Heart left ventricle (tissue), 16 donors: ENCODE measurements around the gene ENOX2. TPM values are rescaled to one million over a fixed set of nuclear protein-coding genes. Genes with fewer than 3 reads are reported as not detected.
"Not testable (repeated sequence)": the region's sequence is repeated elsewhere in the genome, so short reads cannot be mapped to it uniquely, and the experiment has no call there.

Source experiments
- ATAC-seq, 4 donors: fragments of 200-7000 bp; cut with Tn5 transposase; one replicate each; pipeline ENCODE4 v1.9.1; 2020 to 2022; ENCODE audit warnings: moderate library complexity in 4 of 4, mild to moderate bottlenecking in 3 of 4, moderate number of reproducible peaks in 1 of 4
- DNase-seq, 5 donors: peaks; one replicate each; pipeline ENCODE4 v3.0.0-alpha.2; 2020
- H3K27ac ChIP-seq, 12 donors: fragments of 200-600 bp; sonication (generic) in 4 of 12; one replicate each; pipeline versions ENCODE4 v1.5.0 to v1.8.0; 2016 to 2022; ENCODE audit warnings: mild to moderate bottlenecking in 2 of 12
- H3K27me3 ChIP-seq, 9 donors: fragments of 200-600 bp; sonication (generic) in 2 of 9; one replicate each; pipeline versions ENCODE4 v1.5.1 to v1.8.0; 2016 to 2022; ENCODE audit warnings: mild to moderate bottlenecking in 3 of 9
- H3K36me3 ChIP-seq, 9 donors: fragments of 200-600 bp; sonication (generic) in 2 of 9; one replicate each; pipeline versions ENCODE4 v1.5.0 to v1.8.0; 2018 to 2022; ENCODE audit warnings: mild to moderate bottlenecking in 2 of 9
- H3K4me1 ChIP-seq, 12 donors: fragments of 200-600 bp; sonication (generic) in 4 of 12; one replicate each; pipeline versions ENCODE4 v1.5.0 to v1.8.0; 2016 to 2022; ENCODE audit warnings: mild to moderate bottlenecking in 3 of 12
- H3K4me3 ChIP-seq, 12 donors: fragments of 200-600 bp; sonication (generic) in 4 of 12; one replicate each; pipeline versions ENCODE4 v1.5.0 to v1.8.0; 2017 to 2022; ENCODE audit warnings: mild to moderate bottlenecking in 9 of 12, moderate library complexity in 4 of 12
- H3K9me3 ChIP-seq, 12 donors: fragments of 200-600 bp; sonication (generic) in 4 of 12; one replicate each; pipeline versions ENCODE4 v1.5.0 to v1.8.0; 2016 to 2022; ENCODE audit warnings: mild to moderate bottlenecking in 1 of 12
- POLR2A ChIP-seq, 2 donors: fragments of 450-650 bp; IDR thresholded peaks; one replicate each; pipeline ENCODE4 v1.6.1; 2017; ENCODE audit warnings: antibody characterized with exemption in 2 of 2, mild to moderate bottlenecking in 2 of 2, moderate library complexity in 2 of 2
- WGBS, 4 donors: extraction: QIAGEN DNeasy Blood & Tissue Kit in 2 of 4; methylation state at CpG; one replicate each; pipeline versions ENCODE4 v1.1.5 to v1.1.7; 2013 to 2018; 5-methylcytosine and 5-hydroxymethylcytosine counted together
- intact Hi-C, 10 donors: fragments of 100-400 bp; cut with DNase I; formaldehyde crosslinking; loops; one replicate each; pipeline versions ENCODE4 v1.11.1 to v1.14.2; 2022
- polyA plus RNA-seq, 2 donors: library from polyadenylated mRNA; stranded (reverse); fragments of 200-250 nt; gene quantifications; one replicate each; pipeline ENCODE4 v1.2.3, GENCODE V29; 2013
- total RNA-seq, 9 donors: library from RNA; depleted of rRNA in 2 of 9; stranded (reverse); fragments of >200 nt in 2 of 9; fragmentation: NEBNext Ultra II Directional in 3 of 9; extraction: Animal tissue kit (Norgen Biotek cat#: 25700) in 3 of 9; gene quantifications; one replicate each; pipeline versions ENCODE4 v1.1.0 to v1.2.4, GENCODE V29; 2016 to 2023
- TF ChIP-seq, protein P1 (sequence below), 12 donors: fragments of 200-600 bp; sonication (generic) in 4 of 12; IDR thresholded peaks; one replicate each; pipeline versions ENCODE4 v1.5.0 to v1.8.0; 2018 to 2022; ENCODE audit warnings: antibody characterized with exemption in 12 of 12, mild to moderate bottlenecking in 5 of 12
- donor health status: ischemic (EF 13 %, LVEDD 7.1; RV severe dilation, severe dysfunction).
- donor health status: healthy with polysubstance abuse.
- donor health status: DM: no; HTN: yes; CAD: no.
- donor health status: DM: no; HTN: no; CAD: no.
- donor health status: ischemic (EF 25% LVEDD 6.9; RV normal size, moderate dysfunction).
- donor health status: ischemic (EF 25% LVEDD 5.7; RV mildly dilated, moderate dysfunction).
- donor health status: healthy.
- donor health status: DM: yes; HTN: yes; CAD: no.
- donor health status: ischemic (EF 35%, LVEDD 5.7; RV mildly dilated, moderate dysfunction).
- donor health status: nonischemic (EF 11% LVEDD 7.7; RV severe dilation, severe dysfunction).
- donor health status: DM: yes; HTN: yes; CAD: no.
- donor health status: PGD.
- donor health status: ischemic (EF 29% LVEDD 5.4; RV normal size, mild dysfunction).
- donor health status: nonischemic (EF 23%, LVEDD 6.1; RV moderate dilation, normal function).

Gene ENOX2
- total and polyA plus RNA-seq, 11 donors: 3.0 to 23.0 (median 17.4) TPM

DNA sequence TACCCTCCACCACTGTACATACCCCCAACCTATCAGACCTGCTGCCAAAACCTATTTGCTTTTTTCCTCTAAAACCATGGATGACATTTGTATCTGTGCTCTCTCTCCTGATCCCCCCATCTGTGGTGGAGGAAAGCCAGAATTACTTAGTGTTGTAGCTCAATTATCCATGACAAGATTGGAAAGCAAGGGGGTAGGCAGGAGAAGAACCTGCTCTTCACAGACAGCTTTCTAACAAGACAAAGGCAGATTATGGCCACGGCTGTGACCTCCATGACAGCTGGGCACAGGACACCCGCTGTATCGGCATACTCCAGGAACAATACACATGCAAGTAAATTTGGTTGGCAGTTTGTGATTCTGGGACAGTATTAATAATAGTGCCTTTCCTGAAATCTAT is 186.7 kb downstream of the ENOX2 start:
- no peaks in the 10 kb centered on the region for H3K36me3 ChIP-seq
- no peak for DNase-seq
- H3K27ac ChIP-seq: no peak overlapping the region
- peaks cover 0 to 10% (median 0%) of the 10 kb centered on the region in 12 donors for H3K4me1 ChIP-seq
- no peak for ATAC-seq
- no peak overlapping the region for H3K4me3 ChIP-seq
- 77 to 87% (median 81%) methylated on average over 3 of the region's 3 CpGs for WGBS, 4 donors
- TF ChIP-seq POLR2A (IDR thresholded peaks at IDR 0.05): no peak
- TF ChIP-seq, protein P1, sequence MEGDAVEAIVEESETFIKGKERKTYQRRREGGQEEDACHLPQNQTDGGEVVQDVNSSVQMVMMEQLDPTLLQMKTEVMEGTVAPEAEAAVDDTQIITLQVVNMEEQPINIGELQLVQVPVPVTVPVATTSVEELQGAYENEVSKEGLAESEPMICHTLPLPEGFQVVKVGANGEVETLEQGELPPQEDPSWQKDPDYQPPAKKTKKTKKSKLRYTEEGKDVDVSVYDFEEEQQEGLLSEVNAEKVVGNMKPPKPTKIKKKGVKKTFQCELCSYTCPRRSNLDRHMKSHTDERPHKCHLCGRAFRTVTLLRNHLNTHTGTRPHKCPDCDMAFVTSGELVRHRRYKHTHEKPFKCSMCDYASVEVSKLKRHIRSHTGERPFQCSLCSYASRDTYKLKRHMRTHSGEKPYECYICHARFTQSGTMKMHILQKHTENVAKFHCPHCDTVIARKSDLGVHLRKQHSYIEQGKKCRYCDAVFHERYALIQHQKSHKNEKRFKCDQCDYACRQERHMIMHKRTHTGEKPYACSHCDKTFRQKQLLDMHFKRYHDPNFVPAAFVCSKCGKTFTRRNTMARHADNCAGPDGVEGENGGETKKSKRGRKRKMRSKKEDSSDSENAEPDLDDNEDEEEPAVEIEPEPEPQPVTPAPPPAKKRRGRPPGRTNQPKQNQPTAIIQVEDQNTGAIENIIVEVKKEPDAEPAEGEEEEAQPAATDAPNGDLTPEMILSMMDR (IDR thresholded peaks at IDR 0.05): no peak
- no peaks in the 10 kb centered on the region for H3K9me3 ChIP-seq
- intact Hi-C loops: no loop called here
- H3K27me3 ChIP-seq: no peaks in the 10 kb centered on the region

DNA sequence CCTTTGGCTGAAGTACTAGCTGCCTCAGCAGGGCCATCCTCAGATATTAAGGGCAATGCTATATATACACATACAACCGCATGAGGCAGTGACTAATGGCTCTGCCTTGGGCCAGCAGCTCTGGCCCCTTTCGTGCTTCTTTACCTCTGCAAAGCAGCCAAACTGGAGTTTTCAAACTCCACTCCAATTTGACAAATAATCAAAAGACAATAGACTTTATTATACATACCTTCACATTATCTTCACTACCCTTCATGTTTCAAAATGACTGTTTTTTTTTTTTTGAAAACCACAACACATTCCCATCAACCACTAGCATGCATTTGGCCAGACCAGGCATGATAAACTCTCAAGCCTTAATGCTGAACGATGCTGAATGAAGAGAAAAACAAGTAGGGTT is 187.7 kb downstream of the ENOX2 start:
- intact Hi-C loops: no loop called here
- no peak overlapping the region for H3K4me3 ChIP-seq
- ATAC-seq (peak in 2 of 4 donors; percentile 53 to 76), DNase-seq (no peak)
- peaks cover 0 to 10% (median 0%) of the 10 kb centered on the region in 12 donors for H3K4me1 ChIP-seq
- no peak overlapping the region for H3K27ac ChIP-seq
- no peaks in the 10 kb centered on the region for H3K27me3 ChIP-seq
- no peaks in the 10 kb centered on the region for H3K36me3 ChIP-seq
- TF ChIP-seq, protein P1 (IDR thresholded peaks at IDR 0.05): no peak
- TF ChIP-seq POLR2A (IDR thresholded peaks at IDR 0.05): no peak
- no peaks in the 10 kb centered on the region for H3K9me3 ChIP-seq
- WGBS, 4 donors: 59 to 87% (median 68%) methylated on average over 3 of the region's 3 CpGs

GRCh38 chrX:130714665-130715064 is 188.3 kb downstream of the ENOX2 start:
- H3K9me3 ChIP-seq: no peaks in the 10 kb centered on the region
- H3K27ac ChIP-seq: no peak overlapping the region
- TF ChIP-seq, protein P1 (IDR thresholded peaks at IDR 0.05): no peak
- no peak for TF ChIP-seq POLR2A (IDR thresholded peaks at IDR 0.05)
- ATAC-seq (no peak), DNase-seq (no peak)
- 60 to 72% (median 66%) methylated on average over 2 of the region's 2 CpGs for WGBS, 4 donors
- H3K4me3 ChIP-seq: no peak overlapping the region
- intact Hi-C loops: no loop called here
- peaks cover 0 to 10% (median 0%) of the 10 kb centered on the region in 12 donors for H3K4me1 ChIP-seq
- no peaks in the 10 kb centered on the region for H3K27me3 ChIP-seq
- H3K36me3 ChIP-seq: no peaks in the 10 kb centered on the region

DNA sequence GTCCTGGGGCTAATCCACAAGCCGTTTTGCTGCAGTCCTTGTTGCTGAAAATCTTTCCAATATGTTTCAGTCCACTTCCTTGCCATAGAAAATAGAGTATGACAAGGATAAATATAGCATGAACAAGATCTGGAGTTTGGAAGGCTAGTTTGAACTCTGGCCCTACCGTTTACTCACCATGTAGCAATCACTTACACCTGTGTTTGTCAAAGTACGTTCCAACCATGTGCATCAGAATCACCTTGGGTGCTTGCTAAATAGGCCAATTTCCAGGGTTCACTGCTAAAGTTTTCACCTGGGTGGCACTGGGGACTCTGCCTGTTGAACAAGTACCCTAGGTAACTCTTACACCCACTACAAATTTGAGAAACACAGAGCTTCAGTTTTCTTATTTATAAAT is 188.9 kb downstream of the ENOX2 start:
- Histone ChIP-seq H3K27ac (no peak overlapping the region), H3K4me1 (peaks cover 0 to 10% (median 0%) of the 10 kb centered on the region in 12 donors), H3K9me3 (no peaks in the 10 kb centered on the region), H3K36me3 (no peaks in the 10 kb centered on the region), H3K4me3 (no peak overlapping the region), H3K27me3 (no peaks in the 10 kb centered on the region)
- TF ChIP-seq POLR2A (IDR thresholded peaks at IDR 0.05): no peak
- no peak for ATAC-seq
- DNase-seq: no peak
- intact Hi-C loops: no loop called here
- 54 to 73% (median 59%) methylated on average over 3 of the region's 3 CpGs for WGBS, 4 donors

- H3K4me1 ChIP-seq: peaks cover 0 to 10% (median 0%) of the 10 kb centered on the region in 12 donors
- H3K27ac ChIP-seq, H3K4me3 ChIP-seq, H3K36me3 ChIP-seq, DNase-seq, intact Hi-C loops, H3K9me3 ChIP-seq, H3K27me3 ChIP-seq, ATAC-seq: not testable (repeated sequence)
- 68 to 97% (median 86%) methylated on average over 6 of the region's 6 CpGs for WGBS, 4 donors
Measured at GRCh38 chrX:130709178-130709577, 193.8 kb downstream of the ENOX2 start.
